NCI-H1417 treated with DMSO at 0.1 percent for 48 hours (cell line): Measurements from ENCODE around the gene TMEM18.

Source experiments
- DNase-seq: peaks from one replicate; lab custom pipeline; 2025; lab: John Stamatoyannopoulos, UW

Gene TMEM18

DNA sequence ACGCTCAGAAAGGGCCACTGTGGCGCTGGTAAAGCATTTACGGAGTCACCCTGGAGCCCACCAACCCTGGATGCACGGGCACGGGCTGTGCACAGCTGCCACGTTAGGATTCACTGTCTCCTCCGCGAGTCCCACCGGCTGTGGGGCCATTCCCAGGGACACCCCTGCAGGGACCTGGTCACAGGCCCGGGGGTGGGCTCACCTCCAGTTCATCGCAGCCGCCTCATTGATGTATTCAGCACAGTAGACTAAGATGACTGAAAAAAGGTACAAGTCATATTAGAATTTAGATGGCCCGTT is 4.7 kb downstream of the TMEM18 start:
- no peak for DNase-seq

DNA sequence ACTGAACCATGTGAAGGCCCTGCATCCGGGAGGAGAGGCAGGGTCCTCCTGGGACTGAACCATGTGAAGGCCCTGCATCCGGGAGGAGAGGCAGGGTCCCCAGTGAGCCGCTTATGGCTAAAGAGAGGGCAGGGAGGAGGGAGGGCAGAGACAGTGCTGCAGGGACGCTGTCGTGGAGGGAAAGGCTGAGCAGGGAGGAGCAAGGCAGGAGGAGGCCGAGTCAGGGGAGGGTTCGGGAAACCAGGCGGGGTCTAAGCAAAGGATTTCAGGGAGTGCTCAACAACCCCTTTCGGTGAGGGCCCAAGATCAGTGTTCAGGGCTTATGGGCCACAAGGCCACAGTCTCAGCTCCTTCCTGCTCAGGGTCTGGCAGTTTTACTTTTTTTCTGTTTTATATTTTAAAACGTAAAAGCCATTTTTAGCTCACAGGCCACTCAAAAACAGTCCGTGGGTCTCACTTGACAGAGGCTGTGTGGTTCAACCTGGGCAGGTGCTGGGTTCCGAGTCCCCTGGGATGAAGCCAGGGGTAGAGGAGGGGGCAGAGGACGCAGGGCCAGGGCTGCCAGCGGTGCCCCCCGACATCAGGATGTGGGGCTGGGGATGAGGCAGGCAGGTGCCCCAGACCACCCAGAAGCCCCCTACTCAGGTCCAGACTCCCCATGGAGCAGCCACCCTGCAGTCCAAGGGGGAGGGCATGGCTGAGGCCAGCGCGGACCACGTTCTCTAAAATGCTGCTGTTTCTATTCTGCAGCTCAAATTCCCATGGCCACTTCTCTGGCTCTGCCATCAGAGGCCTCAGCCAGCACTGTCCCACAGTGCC is 5.2 kb downstream of the TMEM18 start:
- DNase-seq: no peak

GRCh38 chr2:671072-671471 is 6.1 kb downstream of the TMEM18 start:
- no peak for DNase-seq

DNA sequence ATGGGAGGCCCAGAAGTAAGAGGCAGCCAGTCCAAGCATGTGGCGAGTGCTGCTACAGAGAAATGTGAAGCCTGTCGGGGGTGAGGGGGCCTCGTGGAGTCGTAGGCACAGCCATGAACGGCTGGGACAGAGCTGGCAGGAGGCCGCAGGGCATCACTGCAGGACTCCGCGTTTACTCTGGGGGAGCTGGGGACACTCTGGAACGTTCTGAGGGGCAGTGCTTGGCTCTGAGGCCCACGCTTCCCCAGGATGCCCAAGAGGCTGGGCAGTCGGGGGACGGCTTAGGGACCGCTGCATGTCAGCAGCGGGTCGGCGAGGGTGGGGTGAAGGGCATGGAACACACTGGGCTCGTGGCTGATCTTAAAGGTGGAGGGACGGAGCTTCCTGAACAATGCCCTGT is 6.6 kb downstream of the TMEM18 start:
- no peak for DNase-seq

DNA sequence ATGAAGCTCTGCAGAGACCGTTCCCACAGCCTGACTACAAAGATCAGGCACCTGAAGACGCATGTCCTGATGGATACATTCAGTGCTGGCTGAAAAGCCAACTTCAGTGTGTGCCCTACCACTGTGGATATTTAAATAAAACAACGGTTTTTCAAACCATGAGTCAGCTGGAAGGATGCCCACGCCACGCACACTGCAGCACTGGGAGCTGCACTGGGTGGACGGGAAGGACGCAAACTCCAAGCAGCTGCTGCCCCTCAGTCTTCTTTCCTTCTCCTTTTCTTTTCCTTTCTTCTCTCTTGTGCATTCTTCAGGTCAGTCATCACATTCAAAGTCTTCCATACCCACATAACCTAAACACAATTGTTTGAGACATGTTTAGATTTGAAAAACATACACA is 7.9 kb downstream of the TMEM18 start:
- DNase-seq: no peak

DNA sequence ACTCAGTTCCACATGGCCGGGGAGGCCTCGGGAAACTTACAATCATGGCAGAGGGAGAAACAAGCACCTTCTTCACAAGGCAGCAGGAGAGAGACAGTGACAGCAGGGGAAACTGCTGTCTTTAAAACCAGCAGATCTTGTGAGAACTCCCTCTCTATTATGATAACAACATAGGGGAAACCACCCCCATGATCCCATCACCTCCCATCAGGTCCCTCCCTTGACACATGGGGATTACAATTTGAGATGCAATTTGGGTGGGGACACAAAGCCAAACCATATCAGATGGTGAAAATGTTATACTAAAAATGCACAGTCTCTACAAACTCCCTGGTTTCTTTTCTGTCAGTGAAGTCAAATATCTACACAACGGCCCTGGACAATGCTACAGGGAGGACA is 9.2 kb downstream of the TMEM18 start:
- DNase-seq: no peak

GRCh38 chr2:667332-667999 is 9.7 kb downstream of the TMEM18 start:
- DNase-seq: no peak

GRCh38 chr2:666441-666840 is 10.8 kb downstream of the TMEM18 start:
- DNase-seq: no peak

DNA sequence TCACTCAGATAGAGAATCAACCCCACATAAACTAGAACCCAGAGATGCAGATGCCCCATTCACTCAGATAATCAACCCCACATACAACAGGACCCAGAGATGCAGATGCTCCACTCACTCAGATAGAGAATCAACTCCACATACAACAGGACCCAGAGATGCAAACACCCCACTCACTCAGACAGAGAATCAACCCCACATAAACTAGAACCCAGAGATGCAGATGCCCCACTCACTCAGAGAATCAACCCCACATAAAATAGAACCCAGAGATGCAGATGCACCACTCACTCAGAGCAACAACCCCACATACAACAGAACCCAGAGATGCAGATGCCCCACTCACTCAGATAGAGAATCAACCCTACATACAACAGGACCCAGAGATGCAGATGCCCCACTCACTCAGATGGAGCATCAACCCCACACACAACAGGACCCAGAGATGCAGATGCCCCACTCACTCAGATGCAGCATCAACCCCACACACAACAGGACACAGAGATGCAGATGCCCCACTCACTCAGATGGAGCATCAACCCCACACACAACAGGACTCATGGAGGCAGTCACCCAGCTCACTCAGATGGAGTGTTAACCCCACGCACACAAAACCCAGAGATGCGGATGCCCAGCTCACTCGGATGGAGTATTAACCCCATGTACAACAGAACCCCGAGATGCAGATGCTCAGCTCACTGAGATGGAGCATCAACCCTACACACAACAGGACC is 11.7 kb downstream of the TMEM18 start:
- DNase-seq: no peak

DNA sequence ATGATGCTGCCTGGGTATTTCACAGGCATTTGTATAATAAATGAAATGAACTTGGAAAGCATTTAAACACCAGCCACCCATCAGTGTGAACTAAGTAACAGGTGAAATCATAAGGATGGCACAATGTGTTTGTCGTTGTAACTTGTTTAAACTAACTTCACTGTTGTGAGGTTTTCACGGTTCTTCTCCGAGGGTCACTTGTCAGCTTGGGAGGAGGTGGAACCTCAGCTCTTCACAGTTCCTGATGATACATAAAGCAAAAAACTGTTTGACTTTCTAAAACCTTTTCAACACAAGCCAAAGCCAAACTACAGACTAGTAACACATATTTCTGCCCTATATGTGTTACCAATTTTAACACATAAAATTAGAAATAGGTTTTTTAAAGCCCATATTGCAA is 13.1 kb downstream of the TMEM18 start:
- DNase-seq: no peak

- DNase-seq: no peak
Observed at GRCh38 chr2:663221-663620, 14.0 kb downstream of the TMEM18 start.

DNA sequence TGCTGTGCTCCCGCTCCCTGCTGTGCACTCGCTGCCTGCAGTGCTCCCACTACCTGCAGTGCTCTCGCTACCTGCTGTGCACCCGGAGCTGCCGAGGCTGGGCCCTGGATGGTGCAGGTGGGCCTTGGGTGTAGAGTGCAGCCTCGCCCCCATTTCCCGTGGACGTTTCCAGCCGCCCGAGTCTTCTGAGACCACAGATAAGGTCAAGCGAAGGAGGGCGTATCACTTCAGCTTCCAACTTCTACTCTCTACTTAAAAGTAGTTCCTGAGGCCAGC is 15.9 kb downstream of the TMEM18 start:
- DNase-seq: no peak

DNA sequence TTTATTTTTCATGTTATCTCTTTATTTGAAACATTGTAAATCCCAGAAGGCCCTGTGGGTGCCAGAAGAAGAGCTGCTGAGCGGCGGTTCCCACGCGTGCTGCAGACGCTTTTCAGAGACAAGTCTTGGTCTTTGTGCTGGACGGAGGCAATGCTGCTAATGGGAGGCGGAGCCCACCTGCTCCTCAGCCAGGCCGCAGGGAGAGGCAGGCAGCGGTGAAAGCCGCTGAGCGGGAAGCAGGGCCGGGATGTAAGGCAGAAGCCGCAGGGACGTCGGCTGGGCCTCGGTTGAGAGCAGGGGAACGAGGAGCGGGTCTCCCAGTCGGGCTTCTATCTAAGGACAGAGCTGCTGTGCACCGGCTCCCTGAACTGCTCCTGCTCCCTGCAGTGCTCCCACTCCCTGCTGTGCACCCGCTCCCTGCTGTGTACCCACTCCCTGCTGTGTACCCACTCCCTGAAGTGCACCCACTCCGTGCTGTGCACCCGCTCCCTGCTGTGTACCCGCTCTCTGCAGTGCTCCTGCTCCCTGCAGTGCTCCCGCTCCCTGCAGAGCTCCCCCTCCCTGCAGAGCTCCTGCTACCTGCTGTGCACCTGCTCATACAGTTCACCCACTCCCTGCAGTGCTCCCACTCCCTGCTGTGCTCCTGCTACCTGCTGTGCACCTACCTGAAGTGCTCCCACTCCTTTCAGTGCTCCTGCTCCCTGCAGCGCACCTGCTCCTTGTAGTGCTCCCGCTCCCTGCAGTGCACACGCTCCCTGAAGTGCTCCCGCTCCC is 16.4 kb downstream of the TMEM18 start:
- DNase-seq: no peak

- DNase-seq: no peak
Observed at GRCh38 chr2:660029-660428, 17.2 kb downstream of the TMEM18 start.

DNA sequence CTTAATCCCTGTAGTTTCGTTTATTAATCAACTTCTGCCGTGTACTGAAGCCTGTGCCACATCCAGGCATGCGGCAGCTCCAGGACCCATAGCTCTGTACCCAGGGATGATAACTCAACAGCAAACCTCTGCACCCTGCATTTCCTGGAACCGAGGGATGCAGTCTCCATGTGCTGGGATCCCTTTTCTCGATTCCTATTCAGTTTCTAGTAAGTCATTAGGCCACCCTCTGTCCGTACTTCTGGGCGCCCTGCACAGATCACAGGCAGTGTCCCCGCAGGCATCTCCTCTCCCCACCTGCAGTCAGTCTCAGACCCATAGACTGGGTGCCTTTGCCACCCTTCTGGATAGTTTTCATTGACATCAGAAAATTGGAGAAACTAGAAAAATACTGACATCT is 18.8 kb downstream of the TMEM18 start:
- DNase-seq: no peak

DNA sequence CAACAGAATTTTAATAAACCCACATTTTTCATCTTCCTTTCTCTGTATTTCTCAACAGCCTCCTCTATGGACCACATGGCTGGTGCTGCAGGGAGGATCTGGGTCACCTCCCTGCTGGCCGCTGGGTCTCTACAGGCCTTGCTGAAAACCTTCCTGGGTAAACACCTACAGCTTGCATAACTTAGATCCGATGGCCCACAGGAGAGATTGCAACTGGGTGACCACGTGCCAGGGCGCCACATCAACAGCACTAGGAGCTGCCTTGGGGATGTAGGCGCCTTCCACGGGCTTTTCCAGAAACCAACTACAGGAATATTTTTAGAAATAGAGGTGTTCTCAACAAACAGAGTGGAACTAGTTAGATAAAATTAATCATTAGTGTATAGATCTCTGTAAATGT is 19.4 kb downstream of the TMEM18 start:
- DNase-seq: no peak

DNA sequence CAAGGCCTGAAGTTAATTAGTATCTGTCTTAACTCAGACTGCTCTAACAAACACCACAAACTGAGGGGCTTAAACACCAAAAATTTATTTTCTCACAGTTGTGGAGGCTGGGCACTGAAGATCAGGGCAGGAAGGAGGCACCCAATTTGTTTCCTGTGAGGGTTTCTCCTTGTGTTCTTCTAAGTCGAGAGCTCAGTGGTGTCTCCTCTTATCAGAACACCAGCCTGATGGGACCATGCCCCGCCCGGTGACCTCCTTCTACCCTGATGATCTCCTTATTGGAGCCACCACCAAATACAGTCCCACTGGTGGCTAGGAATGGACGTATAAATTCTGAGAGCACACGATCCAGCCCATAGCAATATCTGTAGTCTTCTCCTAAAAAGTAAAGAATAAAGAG is 20.5 kb downstream of the TMEM18 start:
- no peak for DNase-seq

GRCh38 chr2:655626-656025 is 21.6 kb downstream of the TMEM18 start:
- DNase-seq: no peak

GRCh38 chr2:654896-655295 is 22.3 kb downstream of the TMEM18 start:
- no peak for DNase-seq

- DNase-seq: no peak
Observed at GRCh38 chr2:653645-654425, 23.4 kb downstream of the TMEM18 start.

DNA sequence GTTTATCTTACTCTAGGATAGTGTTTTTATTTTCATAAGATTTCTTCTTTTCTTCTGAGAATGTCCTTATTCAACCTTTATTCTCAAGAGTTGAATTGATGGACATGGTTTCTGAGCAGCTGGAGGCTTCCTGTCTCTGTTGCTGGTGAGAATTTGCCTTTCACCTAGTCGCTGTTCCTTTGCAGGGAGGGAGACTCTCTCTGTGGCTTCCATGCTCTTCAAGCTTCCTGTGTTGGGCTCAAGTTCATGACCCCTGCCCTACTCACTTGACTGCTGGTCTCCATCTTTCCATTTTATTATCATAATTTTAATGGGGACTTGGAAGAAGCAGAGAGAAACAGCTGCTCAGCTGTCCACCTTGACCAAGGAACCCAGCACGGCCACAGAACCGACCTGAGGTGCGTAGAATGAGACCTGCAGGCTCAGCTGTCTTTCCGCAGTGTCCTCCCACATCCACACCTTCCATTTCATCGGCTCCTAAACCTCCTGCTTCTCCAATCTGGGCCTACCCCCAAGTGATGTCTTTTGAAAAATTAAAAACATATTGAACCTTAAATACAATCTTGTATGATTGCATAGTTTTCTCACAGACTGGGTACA is 24.2 kb downstream of the TMEM18 start:
- no peak for DNase-seq

DNA sequence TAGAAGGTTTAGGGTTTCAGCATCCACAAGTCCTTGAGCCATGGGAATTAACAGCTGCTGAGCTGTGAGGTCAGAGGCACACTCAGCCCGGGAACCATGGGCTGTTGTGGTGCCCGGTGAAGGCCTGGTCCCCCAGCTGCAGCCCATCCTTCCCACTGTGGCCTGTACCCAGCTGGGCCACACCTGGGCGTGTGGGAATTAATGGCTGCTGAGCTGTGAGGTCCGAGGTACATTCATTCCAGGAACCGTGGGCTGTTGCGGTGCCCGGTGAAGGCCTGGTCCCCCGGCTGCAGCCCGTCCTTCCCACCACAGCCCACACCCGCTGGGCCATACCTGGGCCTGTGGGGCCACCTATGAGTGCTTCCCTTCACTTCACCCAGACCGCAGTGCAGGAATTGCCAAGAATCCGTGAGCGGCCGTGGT is 25.2 kb downstream of the TMEM18 start:
- DNase-seq: no peak
